C4-2B (cell line): Measurements from ENCODE around the gene KCNQ5.

Source experiments
- H3K27ac ChIP-seq: fragments of 450-650 bp; 2 replicates; pipeline ENCODE4 v1.5.1; 2017
- ZFX ChIP-seq: fragments of 450-650 bp; IDR thresholded peaks from 2 replicates; pipeline ENCODE4 v1.6.1; 2017
- TF ChIP-seq, protein P1 (sequence below): fragments of 450-650 bp; conservative IDR thresholded peaks from 2 replicates; pipeline ENCODE4 v1.5.1; 2017; ENCODE audit warnings: mild to moderate bottlenecking

The KCNQ5 gene

DNA sequence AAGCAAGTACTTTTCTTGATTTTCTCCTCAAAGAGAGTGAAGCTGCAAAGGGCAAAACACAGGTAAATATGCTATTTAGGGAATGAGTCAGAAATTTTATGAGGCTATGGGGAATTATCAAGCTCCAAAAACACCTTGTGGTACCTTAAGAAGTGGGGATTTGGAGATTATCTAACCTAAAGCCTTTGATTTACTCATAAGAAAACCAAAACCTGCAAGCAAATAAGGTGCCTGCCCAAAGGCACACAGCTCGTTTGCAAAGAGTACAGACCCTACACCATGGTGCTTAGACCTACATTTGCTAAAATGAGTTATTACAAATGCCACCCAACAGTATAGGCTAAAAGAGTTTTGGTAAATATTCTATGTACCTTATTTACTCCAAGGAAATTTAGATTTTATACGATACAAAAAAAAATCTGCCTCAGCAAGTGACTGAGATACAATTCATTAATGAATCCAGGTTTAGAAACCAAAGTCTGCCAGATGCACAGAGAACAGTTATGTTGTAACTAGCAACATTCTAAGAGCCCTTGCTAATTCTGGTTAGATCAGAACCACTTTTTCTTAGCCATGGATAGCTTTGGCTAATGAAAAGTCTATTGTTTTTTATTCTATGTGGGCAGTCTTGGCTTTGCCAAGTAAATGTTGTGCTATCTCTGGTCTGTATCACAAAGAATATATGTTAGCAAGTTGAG is 501.9 kb downstream of the KCNQ5 start:
- TF ChIP-seq, protein P1, sequence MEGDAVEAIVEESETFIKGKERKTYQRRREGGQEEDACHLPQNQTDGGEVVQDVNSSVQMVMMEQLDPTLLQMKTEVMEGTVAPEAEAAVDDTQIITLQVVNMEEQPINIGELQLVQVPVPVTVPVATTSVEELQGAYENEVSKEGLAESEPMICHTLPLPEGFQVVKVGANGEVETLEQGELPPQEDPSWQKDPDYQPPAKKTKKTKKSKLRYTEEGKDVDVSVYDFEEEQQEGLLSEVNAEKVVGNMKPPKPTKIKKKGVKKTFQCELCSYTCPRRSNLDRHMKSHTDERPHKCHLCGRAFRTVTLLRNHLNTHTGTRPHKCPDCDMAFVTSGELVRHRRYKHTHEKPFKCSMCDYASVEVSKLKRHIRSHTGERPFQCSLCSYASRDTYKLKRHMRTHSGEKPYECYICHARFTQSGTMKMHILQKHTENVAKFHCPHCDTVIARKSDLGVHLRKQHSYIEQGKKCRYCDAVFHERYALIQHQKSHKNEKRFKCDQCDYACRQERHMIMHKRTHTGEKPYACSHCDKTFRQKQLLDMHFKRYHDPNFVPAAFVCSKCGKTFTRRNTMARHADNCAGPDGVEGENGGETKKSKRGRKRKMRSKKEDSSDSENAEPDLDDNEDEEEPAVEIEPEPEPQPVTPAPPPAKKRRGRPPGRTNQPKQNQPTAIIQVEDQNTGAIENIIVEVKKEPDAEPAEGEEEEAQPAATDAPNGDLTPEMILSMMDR, result no peak
- TF ChIP-seq ZFX, result no peak
- no peak overlapping the region for H3K27ac ChIP-seq

DNA sequence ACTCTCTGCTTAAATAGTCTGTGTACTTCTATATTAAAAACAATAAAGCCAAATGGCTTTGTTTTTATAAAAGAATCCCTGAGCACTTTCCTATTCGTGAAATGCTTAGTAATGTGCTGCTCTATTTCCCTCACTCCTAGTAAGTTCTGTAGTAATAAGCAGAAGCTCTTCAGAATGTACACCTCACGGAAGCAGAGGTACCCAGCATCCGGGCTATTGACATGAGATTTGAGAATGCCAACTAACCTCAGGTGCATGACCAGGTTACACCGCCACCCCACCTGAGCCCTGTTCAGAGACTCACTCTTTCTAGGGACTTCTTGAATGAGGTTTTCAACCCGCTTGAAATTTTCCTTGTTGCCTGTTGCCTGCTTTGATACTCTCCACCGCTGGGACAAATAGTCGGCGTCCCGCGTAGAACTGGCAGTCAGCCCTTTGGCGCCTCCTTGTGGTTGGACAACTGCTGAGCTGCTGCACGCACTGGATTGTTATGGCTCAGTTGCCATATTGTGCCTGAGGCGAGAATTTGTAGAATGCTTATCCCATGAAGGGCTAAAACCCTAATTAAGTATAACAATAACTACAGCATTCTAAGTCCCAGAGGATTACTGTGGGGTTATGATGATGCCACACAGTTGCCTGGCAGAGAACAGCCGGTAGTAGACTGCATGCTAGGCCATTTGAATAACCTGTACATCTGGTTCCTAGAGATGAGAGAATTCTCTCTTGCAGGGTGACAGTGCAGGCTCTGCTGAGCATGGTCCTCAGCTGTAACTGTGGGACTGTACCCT is 508.0 kb downstream of the KCNQ5 start:
- H3K27ac ChIP-seq, result no peak overlapping the region

DNA sequence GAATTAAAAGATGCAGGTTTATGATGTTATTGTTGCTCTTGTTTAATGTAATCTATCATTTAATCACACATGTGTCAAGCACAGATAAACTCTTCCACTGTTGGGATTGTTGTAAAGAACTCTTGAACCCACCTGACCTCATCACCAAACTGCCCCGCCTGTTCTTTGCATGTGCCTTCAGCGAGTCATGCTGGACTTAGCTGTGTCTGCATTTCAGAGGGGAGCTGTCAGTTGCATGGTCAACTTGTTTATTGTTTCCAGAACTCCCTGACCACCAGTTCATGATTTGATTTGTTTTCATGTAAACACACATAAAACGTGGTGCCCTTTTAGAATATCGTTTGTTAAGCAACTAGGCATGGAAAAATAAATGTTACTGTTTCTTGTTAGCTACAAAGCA is 509.8 kb downstream of the KCNQ5 start:
- TF ChIP-seq ZFX, result no peak
- TF ChIP-seq, protein P1, result no peak
- H3K27ac ChIP-seq, result no peak overlapping the region

More for the DNA sequence above, 508.0 kb downstream of the KCNQ5 start:
- TF ChIP-seq, protein P1, result peak; percentile 97
- TF ChIP-seq ZFX, result no peak

DNA sequence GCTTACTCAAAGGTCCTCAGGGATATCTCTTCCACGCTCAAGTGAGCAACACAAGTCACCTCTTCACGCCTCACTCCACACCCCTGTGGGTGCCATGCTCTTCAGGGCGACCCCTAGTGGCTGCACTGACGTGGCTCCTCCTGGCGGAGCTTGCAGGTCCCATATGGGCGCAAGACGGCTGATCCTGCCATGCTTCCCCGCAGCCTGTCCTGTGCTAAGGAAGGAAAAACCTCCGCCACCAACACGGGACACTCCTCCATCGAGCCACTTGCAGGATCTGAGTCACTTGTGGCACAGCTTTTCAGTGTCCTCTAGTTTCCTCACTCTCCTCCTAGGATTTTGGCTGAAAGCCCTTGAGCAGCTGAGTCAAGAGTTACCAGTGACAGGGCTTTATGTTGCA is 512.7 kb downstream of the KCNQ5 start:
- TF ChIP-seq, protein P1, result peak; percentile 41
- TF ChIP-seq ZFX, result no peak
- H3K27ac ChIP-seq, result no peak overlapping the region

DNA sequence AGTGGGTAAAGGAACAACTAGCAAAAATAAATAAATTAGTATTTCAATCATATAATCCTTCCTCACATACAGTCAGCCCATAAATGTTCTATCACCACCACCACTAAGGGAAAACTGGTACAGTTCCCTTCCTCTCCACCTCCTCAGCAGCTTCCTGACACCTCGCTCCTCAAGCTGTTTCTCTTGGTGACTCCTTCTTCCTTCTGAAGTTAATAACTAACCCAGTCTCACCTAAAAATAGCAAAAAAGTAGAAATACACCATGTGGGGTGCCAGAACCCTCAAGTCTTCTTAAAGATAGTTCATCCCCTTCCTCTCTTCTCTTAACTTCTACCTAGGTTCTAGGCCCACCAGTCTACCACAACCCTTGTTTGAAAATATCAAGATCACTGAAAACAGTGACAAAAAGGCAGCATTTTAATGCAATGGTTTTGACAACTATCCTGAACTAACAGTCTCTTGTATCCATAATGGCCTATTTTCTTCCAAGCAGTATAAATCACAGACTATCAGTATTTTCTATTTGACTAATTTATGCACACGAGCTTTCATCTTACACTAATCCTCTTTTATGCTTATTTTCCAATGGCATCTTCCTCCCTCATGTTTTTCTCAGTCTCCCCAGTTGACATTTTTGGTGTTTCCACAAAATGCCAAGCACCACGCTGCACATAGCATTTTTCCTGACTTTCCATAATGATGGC is 518.0 kb downstream of the KCNQ5 start:
- TF ChIP-seq, protein P1, result no peak
- TF ChIP-seq ZFX, result no peak
- H3K27ac ChIP-seq, result no peak overlapping the region

DNA sequence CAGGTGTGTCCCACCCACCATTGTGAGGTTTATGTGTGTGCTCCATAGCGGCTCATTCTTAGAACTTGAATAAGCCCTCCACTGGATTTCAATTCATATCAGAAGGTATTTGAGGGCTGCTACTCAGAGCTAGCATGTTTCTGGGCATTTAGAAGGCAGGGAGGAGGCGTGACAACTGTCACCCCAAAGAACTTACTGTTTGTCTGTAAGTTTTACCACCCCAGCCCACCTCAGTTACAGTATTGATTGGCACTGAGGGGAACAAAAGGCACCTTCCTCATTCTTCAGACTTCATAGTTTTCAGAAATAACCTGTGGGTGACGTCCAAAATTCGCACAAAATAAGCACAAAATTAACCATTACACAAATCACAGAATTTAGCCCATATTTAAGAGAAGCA is 521.7 kb downstream of the KCNQ5 start:
- TF ChIP-seq, protein P1, result no peak
- no peak for TF ChIP-seq ZFX

DNA sequence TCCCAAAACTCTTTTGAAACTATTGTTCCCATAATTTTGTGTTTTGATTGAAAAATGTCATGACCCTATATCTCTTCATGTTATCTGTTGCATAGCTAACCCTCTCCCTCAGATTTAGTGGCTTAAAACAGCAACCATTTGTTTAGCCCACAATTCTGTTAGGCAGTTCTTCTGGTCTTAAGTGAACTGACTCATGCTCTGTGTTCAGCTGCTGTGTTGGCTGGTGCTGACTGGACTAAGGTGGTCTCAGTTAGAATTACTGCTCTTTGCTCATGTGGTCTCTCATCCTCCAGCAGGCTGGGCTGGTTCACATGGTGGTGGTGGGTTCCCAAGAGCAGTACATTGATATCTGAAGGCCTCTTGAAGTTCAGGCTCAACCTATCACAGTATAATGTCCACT is 522.7 kb downstream of the KCNQ5 start:
- TF ChIP-seq, protein P1, result no peak
- TF ChIP-seq ZFX, result no peak
- no peak overlapping the region for H3K27ac ChIP-seq

More for the DNA sequence above, 521.7 kb downstream of the KCNQ5 start:
- H3K27ac ChIP-seq, result no peak overlapping the region
